HG03108 (cell line): ENCODE results near the gene PSMA6.
"Not testable (repeated sequence)": the region's sequence is repeated elsewhere in the genome, so short reads cannot be mapped to it uniquely, and the experiment has no call there.

Source experiments
- ATAC-seq: cut with Tn5 transposase; IDR thresholded peaks from one replicate; pipeline ENCODE4 v1.9.1; 2021; ENCODE audit warnings: moderate library complexity; ENCODE audit not compliant: unreplicated experiment

PSMA6 gene

GRCh38 chr14:35342489-35343010, 50.4 kb downstream of the PSMA6 start:
- ATAC-seq = no peak

DNA sequence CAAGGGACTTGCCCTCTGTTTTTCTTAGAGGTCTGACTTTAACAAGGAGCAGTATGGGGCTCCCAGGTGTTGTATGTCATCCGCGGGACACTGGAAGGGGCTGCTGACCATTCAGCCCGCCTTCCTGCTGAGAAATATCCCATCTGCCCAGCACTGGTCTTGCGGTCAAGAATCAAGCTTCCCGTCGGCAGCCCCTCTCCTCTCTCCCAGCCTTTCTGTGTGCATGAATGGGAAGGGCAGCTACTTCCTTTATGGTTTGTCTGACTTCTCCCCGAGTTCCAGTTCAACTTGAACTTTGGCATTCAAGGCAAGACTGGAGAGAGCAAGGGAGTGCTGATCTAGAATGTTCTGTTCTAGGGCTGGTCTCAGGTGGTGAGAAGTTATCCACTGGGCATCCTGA, 51.5 kb downstream of the PSMA6 start:
- ATAC-seq = no peak

DNA sequence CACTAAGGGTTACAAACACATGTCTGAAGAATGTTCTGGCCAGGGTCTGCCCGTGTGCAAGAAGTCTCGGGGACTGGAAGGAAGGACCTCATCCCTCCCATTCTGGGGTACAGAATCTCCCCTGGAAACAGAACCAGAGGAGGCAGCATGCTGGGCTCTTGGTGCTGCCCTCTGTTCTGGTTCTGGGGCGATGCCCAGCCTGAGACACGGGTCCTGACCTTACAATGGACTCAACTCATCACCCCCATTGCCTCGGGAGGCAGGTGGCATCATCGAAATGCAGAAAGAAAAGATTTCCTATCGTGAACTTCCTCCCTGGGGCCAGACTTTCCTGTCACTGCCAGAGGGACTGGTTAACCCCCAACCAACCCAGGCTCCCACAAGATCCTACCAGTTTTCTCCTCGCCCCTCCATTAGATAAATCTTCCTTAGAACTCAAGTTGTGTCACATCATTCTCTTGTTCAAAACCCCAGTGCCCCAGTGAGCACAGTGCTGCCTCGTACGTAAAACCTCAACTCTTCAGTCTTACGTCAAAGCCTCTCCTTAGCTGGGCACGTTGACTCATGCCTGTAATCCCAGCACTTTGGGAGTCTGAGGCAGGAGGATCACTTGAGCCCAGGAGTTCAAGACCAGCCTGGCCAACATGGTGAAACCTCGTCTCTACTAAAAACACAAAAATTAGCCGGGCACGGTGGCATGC, 52.1 kb downstream of the PSMA6 start:
- no peak for ATAC-seq

GRCh38 chr14:35346738-35347322, 54.6 kb downstream of the PSMA6 start:
- no peak for ATAC-seq

DNA sequence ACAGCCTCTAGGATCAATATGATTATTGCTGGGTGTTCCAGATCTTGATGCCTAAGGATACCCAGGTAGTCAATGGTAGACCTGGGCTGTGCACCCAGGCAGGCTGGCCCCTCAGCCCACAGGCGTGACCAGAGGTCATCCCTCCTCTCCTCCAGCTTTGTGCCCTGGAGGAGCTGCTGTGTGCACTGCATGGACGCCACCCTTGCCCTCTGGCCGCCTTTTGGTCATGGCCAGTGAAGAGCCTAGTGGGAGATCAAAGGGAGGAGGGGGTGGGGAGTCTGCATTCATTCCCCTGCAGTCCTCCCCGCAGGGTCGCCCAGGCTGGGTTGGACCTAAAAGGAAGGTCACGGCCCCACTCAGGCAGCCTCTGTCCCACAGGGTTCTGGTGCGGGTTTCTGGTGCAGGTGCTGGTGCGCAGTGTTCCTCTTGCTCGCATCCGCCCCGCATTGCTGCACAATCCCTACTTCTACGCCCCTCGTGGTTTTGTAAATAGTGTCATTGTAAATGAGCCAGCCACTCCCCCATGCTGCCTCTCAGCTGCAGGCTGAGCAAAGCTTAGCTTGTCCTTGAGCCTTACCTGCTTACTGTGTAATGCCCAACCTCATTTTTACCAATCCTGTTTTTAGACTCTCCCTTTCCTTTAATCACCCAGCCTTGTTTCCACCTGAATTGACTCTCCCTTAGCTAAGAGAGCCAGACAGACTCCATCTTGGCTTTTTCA, 55.3 kb downstream of the PSMA6 start:
- no peak for ATAC-seq

DNA sequence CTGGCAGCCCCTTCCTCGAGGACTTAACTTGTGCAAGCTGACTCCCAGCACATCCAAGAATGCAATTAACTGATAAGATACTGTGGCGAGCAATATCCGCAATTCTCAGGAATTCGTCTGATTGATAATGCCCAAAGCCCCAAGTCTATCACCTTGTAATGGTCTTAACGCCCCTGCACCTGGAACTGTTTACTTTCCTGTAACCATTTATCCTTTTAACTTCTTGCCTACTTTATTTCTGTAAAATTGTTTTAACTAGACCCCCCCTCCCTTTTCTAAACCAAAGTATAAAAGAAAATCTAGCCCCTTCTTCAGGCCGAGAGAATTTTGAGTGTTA, 55.8 kb downstream of the PSMA6 start:
- not testable (repeated sequence) for ATAC-seq

GRCh38 chr14:35349496-35350365, 57.5 kb downstream of the PSMA6 start:
- ATAC-seq = no peak

GRCh38 chr14:35351497-35351896, 59.3 kb downstream of the PSMA6 start:
- ATAC-seq = no peak

DNA sequence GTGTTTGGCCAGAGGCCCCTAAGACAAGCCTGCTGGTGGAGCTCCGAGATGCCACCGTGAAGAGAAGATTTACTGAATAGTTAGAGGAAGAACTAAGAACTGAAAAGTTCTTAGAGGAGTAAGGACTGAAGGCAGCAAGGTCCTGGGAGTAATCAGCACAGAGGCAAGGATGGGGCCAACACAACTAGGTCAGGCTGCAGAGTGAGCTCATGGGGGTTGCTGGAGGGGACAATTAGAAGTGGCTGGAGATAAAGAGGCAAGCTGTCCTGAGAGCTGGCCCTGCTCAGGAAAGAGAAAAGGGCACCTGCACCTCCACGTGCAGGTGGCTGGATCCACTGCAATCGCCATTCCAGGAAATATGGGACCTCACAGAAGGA, 59.7 kb downstream of the PSMA6 start:
- ATAC-seq = no peak

DNA sequence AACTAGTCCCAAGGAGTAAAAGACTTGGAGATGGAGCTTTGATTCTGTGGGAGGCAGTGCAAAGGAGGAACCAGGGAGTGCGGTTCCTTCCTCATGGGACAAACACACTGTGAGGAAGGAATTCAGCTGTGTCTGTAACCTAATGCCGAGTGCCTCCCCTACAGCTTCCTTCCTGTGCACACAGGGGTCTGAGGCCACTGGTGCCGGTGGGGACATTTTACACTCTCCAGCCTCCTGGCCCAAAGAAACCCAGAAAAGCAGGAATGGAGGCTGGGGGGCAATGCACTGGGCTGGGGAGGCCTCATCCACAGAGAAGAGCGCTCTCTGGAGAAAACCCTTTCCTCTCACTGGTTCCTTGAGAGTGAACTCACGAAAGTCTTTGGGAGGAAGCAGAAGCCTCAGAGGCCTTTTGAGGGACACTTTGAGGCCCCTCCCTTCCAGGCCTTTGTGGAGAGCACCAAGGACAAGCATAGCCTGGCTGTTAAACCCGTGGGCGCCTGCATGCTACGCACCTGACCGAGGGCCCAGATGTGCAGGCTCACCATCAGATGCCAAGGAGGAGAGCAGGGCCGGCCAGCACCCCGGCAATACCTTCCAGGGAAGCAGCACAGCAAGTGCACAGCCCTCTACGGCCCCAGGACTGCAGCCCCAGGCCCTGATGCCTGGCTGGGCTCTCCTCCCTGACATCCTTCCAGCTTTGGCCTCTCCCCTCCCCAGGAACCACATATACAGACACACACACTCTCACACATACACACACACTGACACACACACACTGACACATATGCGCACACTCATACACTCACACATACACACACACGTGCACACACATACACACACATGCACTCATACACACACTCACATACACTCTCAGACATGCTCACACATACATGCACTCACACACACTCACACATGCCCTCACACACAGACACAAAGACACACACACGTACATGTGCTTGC, 60.4 kb downstream of the PSMA6 start:
- ATAC-seq = no peak

GRCh38 chr14:35353409-35354172, 61.4 kb downstream of the PSMA6 start:
- no peak for ATAC-seq

DNA sequence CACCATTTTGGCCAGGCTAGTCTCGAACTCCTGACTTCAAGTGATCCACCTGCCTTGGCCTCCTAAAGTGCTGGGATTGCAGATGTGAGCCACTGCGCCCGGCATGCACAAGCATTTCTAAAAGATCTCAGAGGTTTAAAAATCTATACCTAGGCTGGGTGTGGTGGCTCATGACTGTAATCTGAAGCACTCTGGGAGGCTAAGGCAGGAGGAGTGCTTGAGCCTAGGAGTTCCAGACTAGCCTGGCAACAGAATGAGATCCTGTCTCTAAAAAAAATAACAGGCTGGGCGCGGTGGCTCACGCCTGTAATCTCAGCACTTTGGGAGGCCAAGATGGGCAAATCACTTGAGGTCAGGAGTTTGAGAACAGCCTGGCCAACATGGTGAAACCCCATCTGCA, 63.1 kb downstream of the PSMA6 start:
- ATAC-seq = not testable (repeated sequence)

DNA sequence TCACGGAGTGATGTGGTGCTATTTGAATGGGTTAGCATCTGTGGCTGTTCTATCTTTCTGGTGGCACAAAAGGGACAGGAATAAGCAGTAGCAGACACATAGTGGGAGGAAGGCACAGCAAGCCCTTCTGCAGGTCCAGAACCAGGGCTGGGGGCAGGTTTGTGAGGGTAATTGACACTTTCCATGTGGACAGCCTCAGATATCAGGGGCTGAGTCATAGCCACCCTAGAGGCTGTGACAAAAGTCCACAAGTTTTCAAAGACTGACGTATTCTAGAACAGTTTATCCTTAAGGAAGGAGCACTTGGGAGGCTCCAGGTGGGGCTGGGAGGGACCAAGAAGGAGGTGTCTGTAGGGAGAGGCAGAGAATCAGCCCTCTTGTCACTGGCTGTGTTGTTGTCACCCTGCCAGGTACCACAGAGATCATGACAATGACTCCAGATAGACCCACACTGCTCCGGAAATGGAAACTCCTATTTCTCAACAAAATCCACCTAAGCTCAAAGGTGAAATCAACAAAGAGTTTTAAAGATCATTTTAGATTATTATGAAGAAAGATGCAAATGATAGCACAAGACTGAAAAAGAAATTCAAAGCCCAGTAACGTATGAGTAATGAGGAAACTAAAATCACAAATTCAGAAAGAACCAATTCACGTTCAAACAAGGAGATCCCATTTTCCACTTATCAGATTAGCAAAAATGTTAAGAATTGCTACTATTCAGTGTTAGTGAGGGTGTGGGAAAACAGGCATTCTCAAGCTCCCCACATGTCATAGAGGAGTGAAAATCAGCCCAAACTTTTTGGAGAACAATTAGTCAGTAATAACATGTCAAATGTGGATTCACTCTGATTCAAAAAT, 64.0 kb downstream of the PSMA6 start:
- peak; percentile 37 for ATAC-seq

DNA sequence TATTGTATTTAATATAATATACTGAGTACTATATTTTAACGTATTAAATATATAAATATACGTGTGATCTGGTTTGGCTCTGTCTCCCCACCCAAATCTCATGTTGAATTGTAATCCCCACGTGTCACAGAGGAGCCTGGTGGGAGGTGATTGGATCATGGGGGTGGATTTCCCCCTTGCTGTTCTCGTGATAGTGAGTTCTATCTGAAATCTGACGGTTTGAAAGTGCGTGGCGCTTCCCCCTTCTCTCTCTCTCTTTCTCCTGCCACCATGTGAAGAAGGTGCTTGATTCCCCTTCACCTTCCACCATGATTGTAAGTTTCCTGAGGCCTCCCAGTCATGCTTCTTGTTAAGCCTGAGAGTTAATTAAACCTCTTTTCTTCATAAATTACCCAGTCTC, 67.5 kb downstream of the PSMA6 start:
- not testable (repeated sequence) for ATAC-seq

DNA sequence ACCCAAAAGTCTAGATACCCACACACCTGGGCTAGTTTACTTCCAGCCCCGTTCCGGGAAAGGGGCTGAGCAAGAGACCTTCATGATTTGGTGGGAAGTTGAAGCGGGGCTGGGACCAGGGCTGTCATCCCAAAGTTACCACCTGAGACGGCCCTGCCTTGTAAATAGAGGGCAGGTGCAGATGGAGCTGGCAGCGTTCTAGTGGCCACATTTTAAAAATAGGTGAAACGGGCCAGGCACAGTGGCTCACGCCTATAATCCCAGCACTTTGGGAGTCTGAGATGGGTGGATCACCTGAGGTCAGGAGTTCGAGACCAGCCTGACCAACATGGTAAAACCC, 68.9 kb downstream of the PSMA6 start:
- ATAC-seq = no peak

- no peak for ATAC-seq
Observed at GRCh38 chr14:35362450-35362849, 70.3 kb downstream of the PSMA6 start.

DNA sequence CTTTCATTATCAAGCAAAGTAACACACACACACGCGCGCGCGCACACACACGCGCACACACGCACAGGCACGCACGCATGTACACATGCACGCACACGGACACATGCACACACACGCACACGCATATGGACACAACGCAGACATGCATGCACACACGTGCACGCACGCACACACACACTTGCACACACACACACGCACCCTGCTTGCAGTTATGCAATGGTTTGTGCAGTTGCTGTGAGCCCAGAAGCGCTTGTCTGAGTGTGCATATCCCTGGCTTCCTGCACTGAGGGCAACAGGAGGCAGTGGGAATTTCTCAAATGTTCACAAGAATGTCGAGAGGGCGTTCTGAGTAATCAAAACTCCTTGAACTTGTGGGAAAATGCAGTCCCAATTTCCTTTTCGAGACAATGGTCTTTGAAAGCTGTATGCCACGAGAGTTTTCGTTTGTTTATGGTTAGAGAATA, 70.8 kb downstream of the PSMA6 start:
- no peak for ATAC-seq
